ENCODE measurements around the gene SAMD4A. TPM values are rescaled to one million over a fixed set of nuclear protein-coding genes. Genes with fewer than 3 reads are reported as not detected.

Gene SAMD4A
- total and polyA plus RNA-seq, 7 experiments from 2014 or later = 0.73 to 5.7 (median 1.7) TPM; not detected in 2

DNA sequence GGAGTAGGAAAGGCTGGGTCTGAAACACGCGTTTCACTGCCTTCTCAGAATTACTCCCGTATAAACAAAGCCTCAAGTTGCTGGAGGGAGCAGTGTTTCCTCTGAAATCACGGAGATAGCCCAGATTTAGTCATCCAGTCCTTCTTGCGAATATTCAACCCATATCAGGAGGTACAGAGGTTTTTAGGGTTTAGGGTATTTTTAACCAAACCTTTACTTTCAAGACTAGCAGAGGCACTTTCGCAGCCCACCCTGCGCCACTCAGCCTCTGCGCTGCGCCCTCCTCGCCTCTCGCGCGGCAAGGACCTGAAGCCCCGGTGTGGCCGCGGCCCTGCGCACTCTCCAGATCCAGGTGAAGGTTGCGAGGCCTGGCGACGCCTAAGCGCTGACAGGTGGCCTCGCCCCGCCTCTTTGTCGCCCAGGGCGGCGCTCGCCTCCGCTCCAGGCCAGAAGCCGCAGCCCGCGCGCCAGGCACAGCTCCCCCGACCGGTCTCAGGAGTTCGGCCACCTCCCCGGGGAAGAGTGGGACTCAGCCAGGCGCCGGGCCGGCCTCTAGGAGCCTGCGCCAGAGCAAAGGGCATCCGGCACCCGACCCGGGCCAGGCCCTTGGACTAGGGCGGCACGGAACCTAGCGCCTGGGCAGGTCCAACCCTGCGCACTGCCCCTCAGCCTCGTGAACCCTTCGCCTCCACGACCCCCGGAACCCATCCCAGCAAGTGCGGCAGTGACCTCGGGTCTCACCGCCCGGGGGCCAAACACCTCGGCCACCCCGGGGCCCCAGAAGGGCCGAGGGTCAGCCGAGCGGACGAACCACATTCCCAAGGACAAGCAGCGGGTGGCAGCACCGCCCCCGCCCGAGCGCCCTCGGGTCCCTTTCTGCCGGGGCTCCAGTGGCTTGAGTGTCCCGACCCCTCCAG lies 1.8 kb upstream of the SAMD4A start:
- ChIA-PET CTCF (interaction anchor here (0.6 to 8.1 kb wide), 13 partner anchors 9 to 598 kb away, joined by 3 to 113 read pairs (median 4); no protein-coding TSS in a partner anchor), POLR2A (interaction anchor here (1.1 to 2.1 kb wide), 3 partner anchors 62 to 209 kb away, joined by 4 to 12 read pairs (median 4); no protein-coding TSS in a partner anchor)
- Histone ChIP-seq H3K9me3 (ENCODE audit: control insufficient read depth in 2 of 3, low read length in 3 of 3) (no peaks in the 10 kb centered on the region), H3K27ac (ENCODE audit: low read depth, low read length) (peak overlapping the region; percentile 72), H3K27me3 (ENCODE audit: control insufficient read depth in 2 of 2, insufficient read depth in 2 of 2, low read length in 2 of 2) (peaks cover 0 to 6% of the 10 kb centered on the region in 2 donors), H3K4me1 (ENCODE audit: control insufficient read depth in 2 of 2, insufficient read depth in 2 of 2, low read length in 2 of 2) (peaks cover 9 to 11% of the 10 kb centered on the region in 2 donors), H3K4me3 (ENCODE audit: low read length) (peak overlapping the region; percentile 74), H3K36me3 (ENCODE audit: control insufficient read depth in 2 of 3, insufficient read depth in 3 of 3, low read length in 3 of 3) (no peaks in the 10 kb centered on the region)
- Mint-ChIP-seq H3K9me3 (no peaks in the 10 kb centered on the region), H3K36me3 (no peaks in the 10 kb centered on the region), H3K4me1 (peaks cover 5 to 19% (median 14%) of the 10 kb centered on the region in 7 donors), H3K27me3 (peaks cover 0 to 49% (median 11%) of the 10 kb centered on the region in 5 donors), H3K27ac (peak overlapping the region; percentile 28 to 83 (median 63)), H3K4me3 (peak overlapping the region; percentile 76 to 97 (median 84))
- ATAC-seq = peak; percentile 52
- peak; percentile 32 to 65 (median 50) for DNase-seq
- intact Hi-C loops (cut with micrococcal nuclease) = loop anchor here (1.0 to 10.0 kb wide), 14 partner anchors 78 to 867 kb away; partner anchors contain the start of genes GCH1 (in 2 of the 2), CNIH1 (in 1 of the 2) and FBXO34 (in 1 of the 2)

- H3K4me3 Mint-ChIP-seq = peak overlapping the region; percentile 73 to 97 (median 84)
- no peaks in the 10 kb centered on the region for H3K36me3 Mint-ChIP-seq
- ATAC-seq = peak; percentile 83
- Histone ChIP-seq H3K36me3 (ENCODE audit: control insufficient read depth in 2 of 3, insufficient read depth in 3 of 3, low read length in 3 of 3) (no peaks in the 10 kb centered on the region), H3K4me1 (ENCODE audit: control insufficient read depth in 2 of 2, insufficient read depth in 2 of 2, low read length in 2 of 2) (peaks cover 9 to 11% of the 10 kb centered on the region in 2 donors), H3K27me3 (ENCODE audit: control insufficient read depth in 2 of 2, insufficient read depth in 2 of 2, low read length in 2 of 2) (peaks cover 0 to 12% of the 10 kb centered on the region in 2 donors), H3K9me3 (ENCODE audit: control insufficient read depth in 2 of 3, low read length in 3 of 3) (no peaks in the 10 kb centered on the region), H3K27ac (ENCODE audit: low read depth, low read length) (peak overlapping the region; percentile 72), H3K4me3 (ENCODE audit: low read length) (peak overlapping the region; percentile 74)
- peak overlapping the region in 8 of 9 donors; percentile 17 to 83 (median 61) for H3K27ac Mint-ChIP-seq
- intact Hi-C loops (cut with micrococcal nuclease) = loop anchor here (1.0 to 10.0 kb wide), 12 partner anchors 57 to 1551 kb away; partner anchors contain the start of genes CGRRF1 (in 1 of the 2), CNIH1 (in 1 of the 2), GCH1 (in 1 of the 2) and GMFB (in 1 of the 2)
- ChIA-PET POLR2A (interaction anchor here (1.0 to 2.1 kb wide), 3 partner anchors 56 to 208 kb away, joined by 3 to 12 read pairs (median 4); partner anchors contain the start of gene CGRRF1), CTCF (interaction anchor here (0.5 to 8.1 kb wide), 4 partner anchors 65 to 1916 kb away, joined by 3 to 113 read pairs (median 4); no protein-coding TSS in a partner anchor)
- DNase-seq = peak; percentile 61 to 83 (median 72)
- H3K4me1 Mint-ChIP-seq = peaks cover 5 to 19% (median 14%) of the 10 kb centered on the region in 7 donors
- H3K27me3 Mint-ChIP-seq = peaks cover 0 to 47% (median 5%) of the 10 kb centered on the region in 5 donors
- no peaks in the 10 kb centered on the region for H3K9me3 Mint-ChIP-seq
Measured at GRCh38 chr14:54565785-54566409, 1.0 kb upstream of the SAMD4A start.

- H3K27ac ChIP-seq (ENCODE audit: low read depth, low read length) = peak overlapping the region; percentile 56
- Mint-ChIP-seq H3K27me3 (peaks cover 4 to 48% (median 12%) of the 10 kb centered on the region in 5 donors), H3K4me3 (peak overlapping the region; percentile 91 to 97 (median 94)), H3K9me3 (peaks cover 0 to 6% (median 4%) of the 10 kb centered on the region in 11 donors), H3K36me3 (peaks cover 0 to 5% (median 4%) of the 10 kb centered on the region in 5 donors), H3K4me1 (peaks cover 5 to 19% (median 14%) of the 10 kb centered on the region in 7 donors), H3K27ac (peak overlapping the region in 5 of 9 donors; percentile 51 to 92 (median 82))
- ChIA-PET POLR2A (interaction anchor here (1.1 to 2.1 kb wide), 3 partner anchors 64 to 207 kb away, joined by 3 to 12 read pairs (median 3); no protein-coding TSS in a partner anchor), CTCF (interaction anchor here (8.1 kb wide), 1 partner anchor 208 kb away, joined by 113 read pairs; no protein-coding TSS in a partner anchor)
- peaks cover 0 to 1% (median 0%) of the 10 kb centered on the region in 3 experiments for H3K9me3 ChIP-seq (ENCODE audit: control insufficient read depth in 2 of 3, low read length in 3 of 3)
- H3K36me3 ChIP-seq (ENCODE audit: control insufficient read depth in 2 of 3, insufficient read depth in 3 of 3, low read length in 3 of 3) = no peaks in the 10 kb centered on the region
- no peak for ATAC-seq
- peaks cover 9 to 11% of the 10 kb centered on the region in 2 donors for H3K4me1 ChIP-seq (ENCODE audit: control insufficient read depth in 2 of 2, insufficient read depth in 2 of 2, low read length in 2 of 2)
- peak in 2 of 9 donors; percentile 15 to 45 for DNase-seq
- H3K4me3 ChIP-seq (ENCODE audit: low read length) = peak overlapping the region; percentile 56
- intact Hi-C loops (cut with micrococcal nuclease) = loop anchor here (1.0 to 10.0 kb wide), 9 partner anchors 58 to 1550 kb away; partner anchors contain the start of genes CGRRF1 (in 1 of the 2), CNIH1 (in 1 of the 2), GMFB (in 1 of the 2) and MAPK1IP1L (in 1 of the 2)
- H3K27me3 ChIP-seq (ENCODE audit: control insufficient read depth in 2 of 2, insufficient read depth in 2 of 2, low read length in 2 of 2) = peaks cover 0 to 12% of the 10 kb centered on the region in 2 donors
Measured at GRCh38 chr14:54567224-54567638, 303 bp downstream of the SAMD4A start.

DNA sequence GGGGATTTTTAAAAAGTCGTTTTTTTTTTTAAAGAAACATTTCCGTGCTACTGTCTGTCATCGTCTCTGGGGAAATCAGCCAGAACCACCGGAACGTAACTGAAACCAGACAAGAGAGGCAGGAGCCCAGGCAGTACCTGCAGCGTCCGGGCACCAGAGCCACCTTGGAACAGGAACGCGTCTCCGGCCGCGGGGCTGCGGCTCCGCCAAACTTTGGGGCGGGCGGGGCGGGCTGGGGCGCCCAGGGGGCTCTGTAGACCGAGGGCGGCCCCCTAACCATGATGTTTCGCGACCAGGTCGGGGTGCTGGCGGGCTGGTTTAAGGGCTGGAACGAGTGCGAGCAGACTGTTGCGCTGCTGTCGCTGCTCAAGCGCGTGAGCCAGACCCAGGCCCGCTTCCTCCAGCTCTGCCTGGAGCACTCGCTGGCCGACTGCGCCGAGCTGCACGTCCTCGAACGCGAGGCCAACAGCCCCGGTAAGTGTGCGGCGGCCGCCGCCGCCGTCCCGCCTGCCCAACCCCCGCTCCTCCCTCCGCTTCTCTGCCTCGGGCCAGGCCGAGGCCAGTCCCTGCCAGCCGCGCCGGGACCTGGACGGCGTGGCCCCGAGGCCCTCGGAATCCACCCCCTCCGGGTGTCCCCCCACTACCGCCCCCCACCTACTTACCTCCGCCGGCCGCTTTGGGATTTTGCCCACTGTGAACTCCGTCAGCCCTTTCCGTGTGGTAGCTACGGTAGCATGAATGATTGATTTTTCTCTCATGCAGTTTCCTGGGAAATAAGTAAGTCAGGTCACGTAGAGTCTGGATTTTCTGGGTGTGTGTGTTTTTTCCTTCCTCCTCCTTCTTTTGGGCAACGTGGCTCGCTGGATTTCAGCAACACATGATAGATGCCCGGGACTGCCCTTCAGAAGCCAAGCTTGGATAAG lies 972 bp downstream of the SAMD4A start:
- H3K27me3 ChIP-seq (ENCODE audit: control insufficient read depth in 2 of 2, insufficient read depth in 2 of 2, low read length in 2 of 2) = peaks cover 0 to 12% of the 10 kb centered on the region in 2 donors
- H3K27ac ChIP-seq (ENCODE audit: low read depth, low read length) = peak overlapping the region; percentile 56

More for the DNA sequence above, 972 bp downstream of the SAMD4A start:
- H3K4me3 Mint-ChIP-seq = peak overlapping the region; percentile 91 to 97 (median 94)
- no peaks in the 10 kb centered on the region for H3K36me3 ChIP-seq (ENCODE audit: control insufficient read depth in 2 of 3, insufficient read depth in 3 of 3, low read length in 3 of 3)
- peak overlapping the region in 5 of 9 donors; percentile 51 to 92 (median 82) for H3K27ac Mint-ChIP-seq
- peak overlapping the region; percentile 56 for H3K4me3 ChIP-seq (ENCODE audit: low read length)
- peaks cover 9 to 11% of the 10 kb centered on the region in 2 donors for H3K4me1 ChIP-seq (ENCODE audit: control insufficient read depth in 2 of 2, insufficient read depth in 2 of 2, low read length in 2 of 2)
- ATAC-seq = peak; percentile 25
- DNase-seq = peak; percentile 11 to 55 (median 36)
- peaks cover under 1 to 12% (median 7%) of the 10 kb centered on the region in 11 donors for H3K9me3 Mint-ChIP-seq
- intact Hi-C loops (cut with micrococcal nuclease) = loop anchor here (1.0 to 10.0 kb wide), 9 partner anchors 59 to 1549 kb away; partner anchors contain the start of genes CGRRF1 (in 1 of the 2), CNIH1 (in 1 of the 2), GMFB (in 1 of the 2) and MAPK1IP1L (in 1 of the 2)
- POLR2A ChIA-PET = interaction anchor here (0.6 to 1.2 kb wide), 3 partner anchors 63 to 85 kb away, joined by 3 read pairs; no protein-coding TSS in a partner anchor
- CTCF ChIA-PET = interaction anchor here (8.1 kb wide), 1 partner anchor 207 kb away, joined by 113 read pairs; no protein-coding TSS in a partner anchor
- peaks cover 0 to 5% (median 0%) of the 10 kb centered on the region in 3 experiments for H3K9me3 ChIP-seq (ENCODE audit: control insufficient read depth in 2 of 3, low read length in 3 of 3)
- H3K4me1 Mint-ChIP-seq = peaks cover 5 to 19% (median 14%) of the 10 kb centered on the region in 7 donors
- H3K27me3 Mint-ChIP-seq = peaks cover 5 to 43% (median 15%) of the 10 kb centered on the region in 5 donors
- peaks cover 0 to 9% (median 7%) of the 10 kb centered on the region in 5 donors for H3K36me3 Mint-ChIP-seq
